HG03103 (cell line): ENCODE results near the gene STK39.

Source experiments
- ATAC-seq: cut with Tn5 transposase; IDR thresholded peaks from one replicate; pipeline ENCODE4 v1.9.1; 2021; ENCODE audit warnings: low read depth; ENCODE audit not compliant: unreplicated experiment

STK39 gene

DNA sequence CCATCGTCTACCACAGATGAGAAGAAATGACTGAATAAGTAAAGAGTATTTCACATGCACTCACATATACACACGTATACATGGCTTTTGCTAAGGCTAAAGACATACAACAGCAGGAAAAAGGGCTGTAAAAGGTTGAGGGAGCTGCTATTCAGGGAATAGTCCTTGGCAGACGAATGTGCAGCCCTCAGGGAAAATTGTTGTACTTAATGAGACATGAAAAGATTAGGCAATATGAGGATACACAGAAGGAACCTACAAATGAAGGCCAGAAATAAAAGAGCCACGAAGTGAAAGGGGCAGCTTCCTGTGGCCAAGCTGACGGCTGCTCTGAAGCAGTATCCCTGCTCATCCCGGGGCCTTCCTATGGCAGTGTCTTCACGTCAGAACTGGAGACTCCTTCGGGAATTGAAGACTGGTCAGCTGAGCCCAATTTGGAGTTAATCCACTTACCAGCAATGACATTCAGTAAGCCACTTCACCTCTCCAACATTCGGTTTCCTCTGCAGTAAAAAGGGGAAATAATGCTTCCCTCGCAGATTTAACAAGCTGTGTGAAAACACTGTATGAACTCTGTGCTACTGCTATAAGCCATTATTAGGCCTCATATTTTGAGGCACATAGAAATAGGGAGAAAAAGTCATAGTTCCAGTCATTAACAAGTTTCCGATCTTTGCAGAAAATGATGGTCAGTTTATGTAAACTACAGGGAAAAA lies 221.8 kb downstream of the STK39 start:
- no peak for ATAC-seq

DNA sequence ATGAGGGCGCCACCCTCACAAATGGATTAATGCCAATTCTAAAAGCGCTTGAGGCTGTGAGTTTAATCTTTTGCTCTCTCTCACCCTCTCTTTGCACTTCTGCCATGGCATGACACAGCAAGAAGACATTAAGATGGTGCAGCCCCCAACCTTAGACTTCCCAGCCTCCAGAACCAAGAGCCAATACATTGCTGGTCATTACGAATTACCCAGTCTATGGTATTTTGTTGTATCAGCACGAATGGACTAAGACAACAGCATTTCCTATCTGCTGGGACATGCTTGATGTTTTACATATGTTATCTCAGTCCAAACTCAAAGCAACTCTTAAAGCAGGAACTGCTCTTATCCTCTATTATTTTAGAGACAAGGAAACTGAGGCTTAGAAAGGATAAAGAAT lies 222.9 kb downstream of the STK39 start:
- no peak for ATAC-seq

DNA sequence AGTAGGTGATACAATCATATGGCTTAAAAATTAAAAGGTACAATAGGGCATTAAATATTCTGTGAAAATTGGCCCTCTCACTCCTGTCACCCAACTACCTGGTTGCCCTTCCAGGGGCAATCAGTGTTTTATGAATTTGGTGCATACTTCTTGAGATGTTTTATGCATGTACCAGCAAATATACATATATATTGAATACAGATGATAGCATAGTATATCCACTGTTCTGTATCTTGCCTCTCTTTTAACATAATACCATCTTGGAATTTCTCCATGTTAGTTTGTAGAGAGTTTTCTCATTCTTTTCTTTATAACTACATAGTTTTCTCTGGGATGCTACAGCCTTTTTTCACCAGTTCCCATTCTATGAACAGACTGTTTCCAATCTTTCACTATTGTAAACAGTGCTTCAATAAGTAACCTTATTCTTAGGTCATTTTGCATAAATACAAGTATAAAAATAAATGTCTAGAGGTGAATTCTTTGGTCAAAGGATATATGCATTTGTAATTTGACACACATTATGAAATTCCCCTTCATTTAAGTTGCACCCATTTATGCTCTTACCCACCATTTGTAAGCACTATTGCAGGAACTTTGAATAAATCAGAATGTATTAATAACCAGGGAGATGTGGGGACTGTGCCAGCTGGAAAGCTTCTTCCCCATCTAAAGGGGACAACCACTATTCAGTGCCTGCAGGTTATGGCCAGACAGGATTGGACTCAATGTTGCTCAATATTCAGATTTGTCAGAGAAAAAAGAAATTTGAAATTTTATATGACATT lies 225.4 kb downstream of the STK39 start:
- no peak for ATAC-seq

DNA sequence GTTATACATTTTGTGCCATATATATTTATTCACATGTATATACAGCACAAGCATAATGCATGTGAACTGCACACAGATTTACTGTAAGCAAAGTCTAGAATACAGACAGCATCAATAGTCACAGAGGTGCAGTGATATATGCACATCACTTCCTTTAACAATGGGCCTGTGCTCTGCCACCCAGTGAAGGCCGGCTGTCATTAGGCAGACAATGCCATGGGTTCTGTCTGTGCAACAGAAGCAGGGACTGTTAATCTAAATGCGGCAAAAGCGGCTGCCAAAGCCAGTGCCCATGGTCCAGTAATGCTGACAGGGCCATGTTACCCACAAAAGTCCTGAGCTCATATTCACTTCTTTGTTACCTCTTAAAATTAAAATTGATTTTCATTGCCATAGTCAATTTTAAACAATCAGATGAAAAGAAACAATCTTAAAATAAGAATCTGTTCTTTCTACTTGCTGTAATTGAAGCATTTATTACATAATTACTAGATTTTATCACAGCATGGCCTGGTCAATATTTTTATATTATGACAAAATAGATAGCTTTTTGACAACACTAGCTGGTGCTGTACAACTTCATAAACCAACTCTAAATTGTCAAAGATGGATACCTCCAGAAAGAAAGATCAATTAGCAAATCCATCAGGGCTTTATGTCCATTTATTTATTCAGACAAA lies 232.0 kb downstream of the STK39 start:
- ATAC-seq = no peak

DNA sequence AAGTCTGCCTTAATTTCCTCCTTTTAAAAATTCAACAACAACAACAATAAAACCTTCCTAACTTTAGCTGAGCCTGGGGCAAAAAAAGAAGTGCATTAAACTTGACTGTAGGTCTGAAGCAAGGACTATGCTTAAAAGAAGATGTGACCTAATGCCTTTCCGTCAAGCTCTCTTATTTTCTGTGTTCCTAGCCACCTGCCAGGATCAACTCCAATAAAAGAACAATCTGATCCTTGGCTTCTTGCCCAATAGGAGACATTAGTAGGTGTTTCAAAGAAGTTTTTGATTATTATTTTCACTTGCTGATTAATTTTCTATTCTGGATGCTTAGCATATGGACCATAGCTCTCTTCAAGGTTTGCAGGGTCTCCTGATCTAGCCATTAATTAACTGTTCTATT lies 237.5 kb downstream of the STK39 start:
- ATAC-seq = no peak

DNA sequence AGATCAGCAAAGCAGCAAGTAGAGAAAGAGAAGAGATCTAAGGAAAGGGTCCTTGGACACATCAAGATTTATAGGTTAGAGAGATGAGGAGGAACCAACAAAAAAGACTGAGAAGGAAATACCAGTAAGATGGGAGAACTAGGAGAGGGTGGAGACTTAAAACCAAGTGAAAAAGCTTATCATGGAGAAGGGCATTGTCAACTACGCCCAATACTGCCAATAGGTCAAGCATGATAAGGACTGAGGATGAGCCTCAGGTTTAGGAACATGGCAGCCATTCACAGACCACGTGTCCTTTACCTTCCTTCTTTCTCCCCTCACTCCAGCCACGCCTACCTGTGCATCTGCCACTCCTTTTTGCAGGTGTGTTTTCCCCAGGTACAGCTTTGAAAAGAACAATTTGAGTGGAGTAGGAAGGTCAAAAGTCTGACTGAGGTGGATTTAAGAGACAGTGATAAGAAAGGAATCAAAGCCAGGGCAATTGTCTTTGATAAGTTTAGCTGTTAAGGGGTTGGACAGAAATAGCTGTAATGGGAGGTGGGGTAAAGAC lies 238.7 kb downstream of the STK39 start:
- no peak for ATAC-seq

DNA sequence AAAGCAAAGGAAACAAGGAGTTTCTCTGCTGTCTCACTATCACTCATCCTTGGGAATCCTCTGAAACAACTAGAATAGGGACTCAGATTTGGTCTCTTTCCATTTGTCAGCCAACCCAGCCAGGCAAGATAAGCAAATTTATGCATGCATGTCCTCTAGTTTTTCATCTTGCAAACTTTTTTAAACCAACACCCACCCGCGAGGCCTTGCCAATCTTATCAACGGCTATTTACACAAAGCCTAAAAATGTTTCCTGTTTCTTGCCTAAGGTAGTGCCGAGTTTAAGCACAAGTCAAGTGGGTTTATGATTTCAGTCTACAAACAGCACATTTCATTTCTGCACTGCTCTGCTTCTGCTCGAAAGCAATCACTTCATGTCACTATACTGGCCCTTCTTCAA lies 240.9 kb downstream of the STK39 start:
- no peak for ATAC-seq

DNA sequence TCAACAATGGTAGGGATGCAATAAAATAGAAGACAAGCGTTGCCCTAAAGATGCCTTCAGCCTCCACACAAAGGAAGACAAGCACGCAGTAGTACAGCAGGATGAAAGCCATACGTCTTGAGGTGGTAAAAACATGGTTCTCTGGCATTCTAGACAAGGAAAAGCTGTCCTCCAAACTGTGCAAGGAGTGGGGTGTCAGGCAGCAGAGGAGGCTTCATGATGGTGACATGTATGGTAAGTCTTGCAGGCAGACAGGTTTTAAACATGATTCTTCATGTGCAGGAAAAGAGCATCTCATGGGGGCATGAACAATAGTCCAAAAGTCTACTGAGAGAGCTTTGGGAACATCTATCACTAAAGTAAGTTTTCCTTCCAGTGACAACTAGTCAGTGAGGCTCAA lies 241.8 kb downstream of the STK39 start:
- no peak for ATAC-seq

DNA sequence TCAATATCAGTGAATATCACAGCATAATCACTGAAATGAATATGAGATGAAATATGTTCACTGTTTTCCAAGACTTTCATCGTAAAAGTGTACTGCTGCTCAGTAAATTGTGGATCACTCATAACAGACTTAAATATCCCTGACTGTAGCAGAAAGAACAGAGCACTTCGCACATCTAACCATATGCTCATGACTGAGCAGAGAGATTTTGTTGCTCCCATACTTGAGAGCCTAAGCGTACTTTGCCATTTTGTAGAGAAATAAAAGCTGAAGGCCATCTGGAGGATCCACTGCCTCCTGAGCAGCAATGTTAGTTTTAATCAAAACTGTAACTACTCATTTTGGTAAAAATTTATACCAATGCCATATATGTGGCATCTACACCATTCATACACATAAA lies 243.5 kb downstream of the STK39 start:
- ATAC-seq = no peak

DNA sequence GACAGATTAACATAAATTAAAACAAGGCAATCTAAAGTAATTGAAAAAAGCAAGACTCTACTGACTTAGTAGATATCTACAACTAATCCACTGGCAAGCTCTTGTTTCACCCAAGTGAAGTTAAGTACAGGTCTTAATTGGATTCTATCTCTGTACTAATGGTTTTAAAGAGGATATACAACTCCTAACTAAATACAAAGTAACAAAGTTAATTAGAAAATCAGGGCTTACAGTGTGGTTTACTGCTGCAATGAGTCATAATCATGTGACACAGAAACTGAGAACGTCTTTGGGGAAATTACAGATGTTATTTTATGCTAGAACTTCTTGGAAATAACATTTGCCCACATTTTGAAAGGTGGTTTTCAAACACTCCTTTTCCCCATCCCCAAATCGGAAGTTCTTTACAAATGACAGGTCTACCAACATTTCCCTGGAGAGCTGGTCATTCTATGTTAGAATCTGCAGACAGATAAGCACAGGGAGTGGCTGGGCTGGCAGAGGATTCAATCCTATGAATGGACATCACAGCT lies 245.3 kb downstream of the STK39 start:
- ATAC-seq = no peak

DNA sequence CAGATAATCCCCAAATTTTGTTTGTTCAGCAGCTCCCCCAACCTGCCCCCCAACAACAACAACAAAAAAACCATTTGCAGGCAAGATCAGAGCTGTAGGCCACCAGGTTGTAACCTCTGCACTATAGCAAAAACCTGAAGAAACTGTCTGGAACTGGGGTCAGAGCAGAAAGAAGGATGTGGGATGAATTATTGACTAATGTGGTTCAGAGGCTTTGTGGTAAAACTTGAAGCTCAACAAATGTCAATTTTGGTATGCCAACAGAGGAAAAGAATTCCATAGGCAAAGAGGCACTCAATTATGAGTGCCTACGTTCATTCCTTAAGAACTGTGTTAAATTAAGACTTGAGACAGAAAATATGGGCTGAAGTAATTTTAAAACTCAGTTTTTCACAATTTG lies 255.1 kb downstream of the STK39 start:
- ATAC-seq = no peak

DNA sequence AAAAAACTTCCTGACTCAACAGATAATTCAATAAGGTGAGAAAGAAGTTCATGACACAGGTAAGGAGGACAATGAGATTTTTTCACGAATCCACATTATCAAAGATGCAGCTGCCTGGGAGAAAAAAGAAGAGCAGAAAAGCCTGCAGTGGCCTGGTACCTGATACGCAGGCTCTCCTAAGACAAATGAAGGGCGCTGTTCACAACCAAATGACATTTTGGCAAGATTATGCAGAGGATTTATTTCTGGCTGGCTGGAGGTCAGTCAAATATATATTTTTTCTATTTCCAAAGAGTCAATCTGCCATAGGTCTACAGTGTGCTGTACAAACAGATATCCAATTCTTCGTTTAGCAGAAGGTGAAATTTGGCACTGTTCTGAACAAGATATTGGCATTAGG lies 257.3 kb downstream of the STK39 start:
- no peak for ATAC-seq

DNA sequence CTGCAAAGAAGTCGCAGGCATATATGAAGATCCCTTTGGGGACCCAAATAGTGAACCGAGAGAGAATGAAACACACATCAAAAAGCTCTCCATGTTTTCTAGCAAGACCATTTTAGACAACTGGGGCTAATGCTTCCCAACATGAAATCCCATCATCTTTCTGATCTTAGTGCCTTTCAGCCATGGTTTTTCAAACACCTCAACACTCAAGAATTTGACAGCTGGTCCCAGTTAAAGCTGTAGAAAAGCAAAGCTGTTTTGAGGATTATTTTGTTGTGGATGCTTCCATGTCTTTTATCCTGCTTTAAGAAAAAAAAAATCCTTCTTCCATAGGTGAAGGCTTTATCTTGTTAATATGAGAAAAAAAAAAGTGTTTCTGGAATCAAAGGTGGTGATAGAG lies 259.1 kb downstream of the STK39 start:
- no peak for ATAC-seq

DNA sequence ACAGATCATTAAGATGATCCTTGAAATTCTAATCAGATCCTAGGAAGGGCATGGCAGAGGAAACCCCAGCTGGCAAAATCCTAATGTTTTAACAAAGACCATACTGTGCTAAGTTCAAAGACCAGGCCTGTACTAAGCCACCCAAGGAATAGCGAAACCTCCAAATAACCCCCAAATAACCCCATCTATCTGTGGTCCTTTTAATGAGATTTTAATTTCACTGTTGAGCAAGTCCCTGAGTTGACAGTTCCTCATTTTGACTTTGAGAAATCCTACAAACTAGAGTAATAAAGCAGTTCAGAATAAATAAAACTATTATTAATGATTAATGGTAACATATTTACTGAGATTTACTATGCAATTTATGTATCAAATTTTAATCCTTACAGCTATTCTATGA lies 259.8 kb downstream of the STK39 start:
- ATAC-seq = no peak

DNA sequence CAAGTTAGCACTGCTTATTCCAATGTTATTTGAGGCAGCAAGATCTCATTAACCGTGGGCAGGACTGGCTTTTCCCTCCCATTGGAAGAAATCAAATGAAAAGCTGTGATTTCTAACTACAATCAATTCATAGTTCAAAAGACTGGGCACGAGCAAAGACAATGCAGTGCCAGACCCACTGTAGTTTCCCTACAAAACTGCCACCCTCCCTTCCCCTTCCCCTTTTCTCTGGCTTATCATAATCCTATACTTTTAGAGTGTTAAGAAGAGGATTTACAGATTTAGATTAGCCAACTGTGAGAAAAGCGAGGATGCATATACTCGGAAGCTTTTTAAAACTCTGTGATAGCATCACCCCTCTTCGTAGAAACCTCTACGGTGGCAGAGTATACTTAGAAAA lies 260.4 kb downstream of the STK39 start:
- ATAC-seq = no peak

DNA sequence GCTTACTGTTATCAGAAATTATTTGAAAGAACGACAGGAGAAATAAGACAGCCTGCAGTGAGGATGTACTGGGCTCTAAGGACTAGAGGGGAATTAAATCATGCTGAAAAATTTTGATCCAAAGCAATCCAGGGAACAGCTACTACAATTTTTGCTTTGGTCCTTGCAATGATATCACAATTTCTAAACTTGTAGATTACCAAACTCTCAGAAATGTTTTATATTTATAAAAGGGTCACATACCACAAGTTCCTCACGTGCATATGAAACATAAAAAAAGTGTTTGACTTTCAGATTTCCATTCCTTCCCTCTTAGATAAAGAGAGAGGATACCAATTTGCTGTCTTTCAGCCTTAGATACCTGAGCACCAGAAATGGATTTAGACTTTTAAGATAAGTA lies 261.2 kb downstream of the STK39 start:
- ATAC-seq = no peak

DNA sequence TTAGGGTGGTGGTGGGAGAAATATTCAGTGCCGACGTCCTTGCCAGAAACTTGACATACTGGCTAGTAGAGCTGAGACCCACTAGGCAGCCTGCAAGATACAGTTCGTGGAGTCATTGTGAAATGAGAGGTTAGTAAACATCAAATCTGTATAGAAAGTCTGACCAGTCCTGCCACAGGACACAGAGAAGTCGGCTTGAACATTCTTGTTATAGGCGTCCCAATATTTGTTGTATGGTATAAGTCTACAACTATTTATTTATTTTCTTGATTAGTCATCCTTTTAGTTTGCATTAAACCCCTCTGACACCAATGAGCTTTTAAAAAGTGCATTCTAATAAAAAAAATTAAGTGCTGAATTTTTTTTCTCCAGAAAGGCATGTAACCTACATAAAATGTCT lies 265.4 kb downstream of the STK39 start:
- ATAC-seq = no peak

DNA sequence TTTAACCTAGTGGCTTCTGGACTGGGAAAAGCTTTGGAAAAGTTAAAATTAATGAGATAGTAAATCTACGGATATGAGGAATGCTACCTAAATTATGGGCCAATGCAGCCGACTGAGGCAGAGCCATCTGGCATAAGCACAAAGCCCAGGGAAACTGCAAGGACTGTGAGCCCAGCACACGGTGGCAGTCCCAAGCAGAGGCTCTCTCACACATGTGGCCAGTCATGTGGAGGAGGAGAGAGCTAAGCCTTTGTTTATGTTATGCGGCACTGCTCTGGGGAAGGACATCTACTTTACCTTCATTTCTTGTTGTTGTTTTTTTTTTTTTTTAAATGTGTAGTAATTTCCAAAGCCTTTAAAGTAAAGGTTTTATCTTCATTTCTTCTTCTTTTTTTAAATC lies 267.0 kb downstream of the STK39 start:
- no peak for ATAC-seq

DNA sequence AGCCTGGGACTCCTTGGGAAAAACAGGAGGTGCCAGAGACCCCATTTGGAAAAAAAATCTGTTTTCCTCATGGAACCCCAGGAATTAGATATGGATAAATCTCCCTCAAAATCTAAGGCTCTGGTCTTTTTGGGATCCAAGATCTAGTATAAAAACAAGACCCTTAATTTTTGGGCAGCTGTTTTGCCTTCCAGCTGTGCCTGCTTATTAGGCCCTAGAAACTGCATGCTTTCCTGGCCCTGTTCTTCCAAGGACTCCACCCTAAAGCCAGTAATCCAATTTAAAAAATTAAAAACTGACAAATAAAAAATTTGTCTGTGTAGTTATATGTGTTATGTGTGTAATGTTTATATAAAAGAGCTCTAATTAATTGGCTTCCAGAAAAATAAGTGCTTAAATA lies 274.6 kb downstream of the STK39 start:
- ATAC-seq = no peak

DNA sequence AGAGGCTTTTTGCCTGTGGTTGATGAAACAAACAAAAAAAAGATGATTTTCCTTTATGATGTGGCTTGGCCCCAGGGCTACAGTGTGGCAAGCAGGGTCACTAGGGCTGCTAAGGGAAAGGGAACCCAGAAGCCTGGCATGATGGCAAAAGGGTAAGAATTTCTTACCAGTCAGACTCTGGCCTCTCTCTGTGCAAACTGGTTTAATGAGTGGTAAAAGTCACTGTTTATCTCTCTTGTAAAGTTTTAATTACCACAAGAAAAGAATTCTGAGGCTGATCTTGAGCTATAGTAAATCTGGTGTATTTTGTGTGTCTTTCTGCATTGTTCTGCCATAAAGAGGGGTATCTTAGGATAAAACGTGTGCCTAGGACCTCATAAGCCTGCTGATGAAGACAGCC lies 275.4 kb downstream of the STK39 start:
- ATAC-seq = no peak
